ENCODE data around the gene ADCY10. TPM values are rescaled to one million over a fixed set of nuclear protein-coding genes. Genes with fewer than 3 reads are reported as not detected.

Gene ADCY10
- total and polyA plus RNA-seq, 2 of the 8 experiments (the other 6 are each of a cell fraction or from before 2014, with no cell fraction given): 0.02 TPM; not detected in 1

- Histone ChIP-seq H3K18ac (ENCODE audit: extremely low read depth, low read length) (no peak overlapping the region), H3K14ac (ENCODE audit: insufficient read length) (no peak overlapping the region), H2BK20ac (ENCODE audit: low read length) (no peak overlapping the region), H2BK15ac (ENCODE audit: low read length) (no peak overlapping the region), H3K9ac (replicated peaks in 1 of 4; ENCODE audit: extremely low read depth in 1 of 4, low read depth in 3 of 4, low read length in 3 of 4) (no peak overlapping the region), H2BK5ac (ENCODE audit: low read depth, low read length) (no peak overlapping the region), H3K4me2 (ENCODE audit: insufficient read depth in 1 of 2, low read depth in 2 of 2, low read length in 2 of 2) (no peak overlapping the region), H3K27me3 (replicated peaks in 1 of 4; ENCODE audit: control insufficient read depth in 3 of 4, extremely low read depth in 1 of 4, insufficient read depth in 3 of 4, low read length in 3 of 4) (no peaks in the 10 kb centered on the region; a peak in 1 of 7 replicates), H4K8ac (ENCODE audit: extremely low read depth, insufficient read depth, low read length) (no peak overlapping the region), H3K27ac (ENCODE audit: low read depth, low read length) (no peak overlapping the region), H3K23ac (ENCODE audit: insufficient read length) (no peak overlapping the region), H2BK120ac (replicated peaks; ENCODE audit: low read depth, low read length) (no peak overlapping the region), H2AFZ (ENCODE audit: low read length) (no peak overlapping the region), H3K79me1 (ENCODE audit: low read depth, low read length) (no peaks in the 10 kb centered on the region), H3K79me2 (ENCODE audit: control insufficient read depth in 1 of 2, insufficient read depth in 2 of 2, low read length in 2 of 2) (no peaks in the 10 kb centered on the region), H4K5ac (ENCODE audit: insufficient read length, low read depth, low read length) (no peak overlapping the region), H2BK12ac (ENCODE audit: low read depth, low read length) (no peak overlapping the region), H4K91ac (replicated peaks; ENCODE audit: insufficient read length, low read length) (no peak overlapping the region), H3K4me1 (replicated peaks in 1 of 4; ENCODE audit: control insufficient read depth in 3 of 4, insufficient read depth in 4 of 4, low read length in 3 of 4) (peaks cover 0 to 2% (median 1%) of the 10 kb centered on the region in 4 experiments; a peak in 2 of 7 replicates), H3K56ac (replicated peaks; ENCODE audit: insufficient read length, low read depth, low read length) (no peak overlapping the region), H3K4ac (replicated peaks; ENCODE audit: insufficient read length, low read depth, low read length) (no peak overlapping the region), H3K23me2 (ENCODE audit: low read depth, low read length) (no peaks in the 10 kb centered on the region), H3K36me3 (ENCODE audit: control insufficient read depth in 2 of 4, insufficient read depth in 4 of 4, low read length in 3 of 4) (no peaks in the 10 kb centered on the region), H2AK5ac (ENCODE audit: low read depth, low read length) (no peak overlapping the region), H4K20me1 (replicated peaks in 1 of 2; ENCODE audit: control insufficient read depth in 1 of 2, insufficient read depth in 2 of 2, low read length in 2 of 2) (no peaks in the 10 kb centered on the region), H3K4me3 (ENCODE audit: extremely low read depth in 1 of 4, insufficient read depth in 2 of 4, low read depth in 3 of 4, low read length in 4 of 4) (no peak overlapping the region), H3K9me3 (ENCODE audit: insufficient read depth in 2 of 2, low read depth in 1 of 2, low read length in 1 of 2) (0 out of 4 replicates have a peak, but pooled peaks cover 0 to 2% of the 10 kb centered on the region in 2 experiments)
- DNase-seq (ENCODE audit: low read depth in 1 of 2, low spot score in 2 of 2) (no peak), FAIRE-seq (no peak)
- POLR2A ChIA-PET (ENCODE audit: partially characterized antibody): no interaction called here
- 85% methylated on average over 1 of the region's 1 CpG; no CpG with 5 or more reads in 1 of the 2 experiments for WGBS, 2 experiments (ENCODE audit: extremely low coverage in 1 of 2, insufficient coverage in 1 of 2, insufficient read length in 1 of 2, insufficient replicate concordance in 2 of 2, low coverage in 1 of 2, low lambda C conversion rate in 2 of 2, missing lambda C conversion rate in 1 of 2)
- CTCF ChIA-PET (ENCODE audit: partially characterized antibody): interaction anchor here (1.1 kb wide), 1 partner anchor 13 kb away, joined by 4 read pairs; no protein-coding TSS in a partner anchor
- no peak for TF ChIP-seq CREB1 (IDR thresholded peaks at IDR 0.05)
- no peak for TF ChIP-seq EGR1 (IDR thresholded peaks at IDR 0.05; ENCODE audit: borderline replicate concordance, low read depth, low read length)
- no peak for TF ChIP-seq FOSL1 (IDR thresholded peaks at IDR 0.05; ENCODE audit: insufficient read depth, low read depth, low read length)
- no peak for TF ChIP-seq TAF1 (IDR thresholded peaks at IDR 0.05; ENCODE audit: low read depth, low read length)
- no peak for TF ChIP-seq POU5F1 (IDR thresholded peaks at IDR 0.05; ENCODE audit: low read depth, low read length)
- no peak for TF ChIP-seq POLR2A (IDR thresholded peaks at IDR 0.05; ENCODE audit: control extremely low read depth in 1 of 2, low read depth in 2 of 2, low read length in 2 of 2)
- no peak for TF ChIP-seq SRF (IDR thresholded peaks at IDR 0.05; ENCODE audit: low read depth, low read length)
- no peak for TF ChIP-seq RFX5 (IDR thresholded peaks at IDR 0.05; ENCODE audit: borderline replicate concordance, low read depth, low read length)
- no peak for TF ChIP-seq RBBP5 (IDR thresholded peaks at IDR 0.05; ENCODE audit: borderline replicate concordance, low read depth, low read length)
- no peak for TF ChIP-seq CBX8 (IDR thresholded peaks at IDR 0.05; ENCODE audit: borderline replicate concordance, low read depth, low read length)
- TF ChIP-seq SP4 (IDR thresholded peaks at IDR 0.05; ENCODE audit: low read length): no peak
- TF ChIP-seq SIN3A (conservative IDR thresholded peaks at IDR 0.05 in 1 of 2, IDR thresholded peaks at IDR 0.05 in 1 of 2; ENCODE audit: low read depth in 1 of 2, low read length in 2 of 2): no peak
- no peak for TF ChIP-seq CBX5 (IDR thresholded peaks at IDR 0.05; ENCODE audit: low read depth, low read length)
- TF ChIP-seq E2F6 (IDR thresholded peaks at IDR 0.05): no peak
These were observed 98.3 kb downstream of the ADCY10 start for GRCh38 chr1:167815650-167816049.
